ENCODE results near the gene GAL3ST2. TPM values are rescaled to one million over a fixed set of nuclear protein-coding genes. Genes with fewer than 3 reads are reported as not detected.
A peak's percentile ranks its signal among the peaks of the same experiment; 100 is the strongest.

Gene GAL3ST2
- total RNA-seq, 4 donors from 2014 or later, result 1.6 TPM; not detected in 3

- peaks cover 12 to 14% of the 10 kb centered on the region in 2 donors for H3K4me1 ChIP-seq
- peak; percentile 90 to 91 for ATAC-seq
- intact Hi-C loops (cut with DNase I; ENCODE audit: low total_unique reads) (loop anchor here (1.0 to 10.0 kb wide), 5 partner anchors 32 to 882 kb away; partner anchors contain the start of genes DTYMK, ING5 and SNED1), in situ Hi-C loops (cut with MboI; ENCODE audit: low sequenced_read_pairs in 4 of 4) (no loop called here)
- H3K36me3 ChIP-seq, result no peaks in the 10 kb centered on the region
- H3K27ac ChIP-seq, result peak within 1 kb of the TSS; percentile 77 to 93 (median 82)
- H3K4me3 ChIP-seq, result peak within 1 kb of the TSS; percentile 73 to 96 (median 78)
- H3K27me3 ChIP-seq, result no peaks in the 10 kb centered on the region
- H3K9me3 ChIP-seq, result no peaks in the 10 kb centered on the region
- peak in 2 of 5 experiments; percentile 21 to 42 for TF ChIP-seq CTCF (IDR thresholded peaks at IDR 0.05 in 4 of 5, conservative IDR thresholded peaks at IDR 0.05 in 1 of 5)
- TF ChIP-seq POLR2A (IDR thresholded peaks at IDR 0.05), result peak; percentile 64 to 78
- peak; percentile 84 to 90 for DNase-seq
These were observed 42.0 kb upstream of the GAL3ST2 start, which contains the start of gene D2HGDH for GRCh38 chr2:241734467-241735208. D2HGDH (plus strand) TSS chr2:241734630; CDS start chr2:241735225, 595 bp downstream.

GRCh38 chr2:241736111-241736510, 40.5 kb upstream of the GAL3ST2 start:
- TF ChIP-seq POLR2A (IDR thresholded peaks at IDR 0.05) (no peak), CTCF (IDR thresholded peaks at IDR 0.05 in 4 of 5, conservative IDR thresholded peaks at IDR 0.05 in 1 of 5) (no peak)
- H3K27ac ChIP-seq, result no peak overlapping the region
- ATAC-seq (no peak), DNase-seq (no peak)
- no peaks in the 10 kb centered on the region for H3K27me3 ChIP-seq
- H3K4me1 ChIP-seq, result peaks cover 12 to 14% of the 10 kb centered on the region in 2 donors
- peak overlapping the region in 1 of 4 donors; percentile 78 for H3K4me3 ChIP-seq
- intact Hi-C loops (cut with DNase I; ENCODE audit: low total_unique reads), result loop anchor here (10.0 kb wide), 1 partner anchor 741 kb away; the partner anchor contains the start of gene SNED1
- H3K36me3 ChIP-seq, result no peaks in the 10 kb centered on the region
- in situ Hi-C loops (cut with MboI; ENCODE audit: low sequenced_read_pairs in 4 of 4), result no loop called here
- H3K9me3 ChIP-seq, result no peaks in the 10 kb centered on the region

GRCh38 chr2:241738040-241738686, 38.5 kb upstream of the GAL3ST2 start:
- Histone ChIP-seq H3K27ac (no peak overlapping the region), H3K36me3 (no peaks in the 10 kb centered on the region), H3K27me3 (no peaks in the 10 kb centered on the region), H3K9me3 (no peaks in the 10 kb centered on the region), H3K4me1 (peaks cover 12 to 14% of the 10 kb centered on the region in 2 donors), H3K4me3 (no peak overlapping the region)
- DNase-seq (no peak), ATAC-seq (no peak)
- in situ Hi-C loops (cut with MboI; ENCODE audit: low sequenced_read_pairs in 4 of 4) (no loop called here), intact Hi-C loops (cut with DNase I; ENCODE audit: low total_unique reads) (loop anchor here (10.0 kb wide), 1 partner anchor 743 kb away; the partner anchor contains the start of gene SNED1)
- TF ChIP-seq POLR2A (IDR thresholded peaks at IDR 0.05) (no peak), CTCF (IDR thresholded peaks at IDR 0.05 in 4 of 5, conservative IDR thresholded peaks at IDR 0.05 in 1 of 5) (no peak)

- ATAC-seq, result no peak
- peaks cover 6 to 11% of the 10 kb centered on the region in 2 donors for H3K4me1 ChIP-seq
- H3K36me3 ChIP-seq, result peaks cover 0 to 8% of the 10 kb centered on the region in 2 donors
- in situ Hi-C loops (cut with MboI; ENCODE audit: low sequenced_read_pairs in 4 of 4) (no loop called here), intact Hi-C loops (cut with DNase I; ENCODE audit: low total_unique reads) (loop anchor here (10.0 kb wide), 1 partner anchor 744 kb away; the partner anchor contains the start of gene SNED1)
- no peak overlapping the region for H3K27ac ChIP-seq
- TF ChIP-seq POLR2A (IDR thresholded peaks at IDR 0.05) (no peak), CTCF (IDR thresholded peaks at IDR 0.05 in 4 of 5, conservative IDR thresholded peaks at IDR 0.05 in 1 of 5) (no peak)
- no peak overlapping the region for H3K4me3 ChIP-seq
- DNase-seq, result no peak
- H3K27me3 ChIP-seq, result no peaks in the 10 kb centered on the region
- H3K9me3 ChIP-seq, result no peaks in the 10 kb centered on the region
These were observed 37.4 kb upstream of the GAL3ST2 start for GRCh38 chr2:241739177-241739576.

Data from gastrocnemius medialis (tissue), 4 donors.